Measurements from ENCODE around the gene TMEM184C.

The TMEM184C gene

DNA sequence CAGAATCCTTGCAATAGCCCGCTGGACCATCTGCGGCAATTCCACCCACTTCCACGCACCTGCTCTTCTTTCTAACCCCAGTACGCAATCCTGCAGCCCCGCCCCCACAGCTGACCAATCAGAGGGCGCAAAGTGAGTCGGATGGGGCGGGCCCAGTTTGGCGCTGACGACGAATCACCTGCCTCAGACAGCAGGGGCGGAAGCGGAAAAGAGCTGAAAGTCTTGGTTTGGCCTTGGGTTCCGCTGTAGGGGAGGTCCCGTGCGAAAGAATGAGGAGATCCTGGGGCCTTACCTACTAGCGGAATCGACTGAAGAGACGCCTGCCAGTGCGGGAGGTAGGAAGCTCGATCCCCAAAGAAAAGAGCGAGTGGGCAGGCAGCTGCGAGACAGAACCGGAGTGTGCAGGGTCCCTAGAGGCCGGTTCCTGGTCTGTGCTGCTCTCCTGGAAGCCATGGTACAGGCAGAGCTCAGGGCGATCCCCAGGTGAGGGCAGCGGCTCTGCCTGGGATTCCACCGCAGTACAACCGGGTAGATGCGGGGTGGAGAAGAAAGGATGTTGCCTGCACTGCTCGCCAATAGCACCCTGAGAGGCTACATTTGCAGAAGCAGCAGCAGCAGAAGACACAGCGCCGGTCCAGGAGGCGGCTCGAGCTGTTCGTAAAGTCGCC is at the start of gene TMEM184C:
TMEM184C (plus strand) TSS at position 225 of the 668 bp plus-strand sequence. CDS start 560 bp downstream, outside the sequence.
- DNase-seq: peak; percentile 91

DNA sequence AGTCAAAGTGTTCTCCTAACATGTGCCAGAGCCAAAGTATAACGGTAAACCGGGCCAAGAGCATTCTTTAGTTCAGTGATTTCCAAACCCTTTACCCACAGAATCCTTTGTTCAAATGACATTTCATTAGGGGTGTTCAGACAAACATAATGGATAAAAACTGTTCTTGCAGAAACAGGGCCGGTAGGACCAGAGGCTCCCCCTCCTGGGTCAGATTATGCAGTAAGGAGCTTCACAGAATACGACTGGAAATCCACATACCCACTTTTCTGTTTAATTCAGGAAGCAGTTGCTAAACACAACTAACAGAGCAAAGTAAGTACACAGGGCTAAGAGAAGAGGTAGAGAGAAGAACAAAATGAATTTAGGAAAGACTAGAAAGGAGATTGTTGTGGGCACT is 46.6 kb upstream of the TMEM184C start:
- DNase-seq: no peak

DNA sequence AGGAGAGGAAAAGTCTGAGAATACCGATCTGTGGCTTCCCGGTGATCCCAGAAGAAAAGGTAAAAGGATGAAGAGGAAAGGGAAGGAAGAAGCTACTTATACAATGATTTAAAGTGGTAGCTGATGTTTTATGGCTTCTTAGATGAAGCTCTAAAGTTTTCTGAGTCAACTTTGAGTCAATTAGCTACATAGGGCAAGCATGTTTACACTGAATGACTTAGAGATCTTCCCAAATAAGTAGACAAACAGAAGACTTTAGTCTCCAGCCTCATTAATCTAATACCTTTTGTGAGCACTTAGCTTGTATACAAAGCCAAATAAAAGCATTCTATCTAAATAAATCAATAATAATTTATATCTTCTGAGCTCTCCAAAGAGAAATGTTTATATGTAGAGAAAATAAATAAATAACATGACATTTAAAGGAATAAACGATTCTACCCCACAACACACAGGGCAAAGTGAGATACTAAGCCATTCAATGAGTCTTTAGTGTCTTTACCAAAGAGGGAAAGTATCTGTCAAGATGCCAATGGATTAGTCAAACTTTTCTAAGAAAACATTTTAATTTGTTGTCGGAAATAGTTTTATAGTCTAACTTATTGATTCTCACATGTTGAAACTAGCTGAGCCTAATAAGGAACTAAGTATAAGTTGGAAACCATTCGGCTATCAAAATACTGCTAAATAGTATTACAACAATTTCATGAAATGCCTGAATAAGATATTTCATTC is 46.0 kb upstream of the TMEM184C start:
- DNase-seq: no peak

DNA sequence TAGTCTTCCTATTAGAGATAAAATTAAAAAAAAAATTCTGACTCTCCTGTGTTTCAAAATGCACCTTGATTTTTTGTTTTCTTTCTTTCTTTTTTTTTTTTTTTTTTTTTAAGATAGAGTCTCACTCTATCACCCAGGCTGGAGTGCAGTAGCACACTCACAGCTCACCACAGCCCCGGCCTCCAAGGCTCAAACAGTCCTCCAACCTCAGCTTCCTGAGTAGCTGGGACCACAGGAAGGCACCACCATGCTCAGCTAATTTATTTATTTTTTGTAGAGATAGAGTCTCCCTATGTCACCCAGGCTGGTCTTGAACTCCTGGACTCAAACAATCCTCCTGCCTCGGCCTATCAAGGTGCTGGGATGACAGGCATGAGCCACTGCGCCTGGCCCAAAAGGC is 41.1 kb upstream of the TMEM184C start:
- DNase-seq: no peak

DNA sequence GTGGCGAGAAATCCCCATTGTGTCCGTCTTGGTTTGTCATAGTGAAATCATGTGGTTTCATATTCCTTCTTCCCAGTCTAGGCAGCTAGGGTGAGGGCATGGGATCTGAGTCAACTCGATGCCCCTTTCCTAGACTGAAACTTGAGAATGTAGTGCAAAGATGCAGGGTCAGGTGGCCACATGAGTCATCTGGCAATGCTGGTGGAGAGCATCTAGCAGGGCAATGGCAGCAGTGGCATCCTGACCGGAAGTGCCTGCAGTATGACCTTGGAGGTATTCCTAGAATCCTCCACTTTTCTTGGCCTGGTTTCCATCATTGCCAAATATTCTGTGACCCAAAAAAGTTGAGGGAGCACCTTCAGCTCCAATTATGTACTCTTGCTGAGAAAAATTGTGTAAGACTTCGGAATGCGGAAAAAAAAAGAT is 39.1 kb upstream of the TMEM184C start:
- DNase-seq: no peak

DNA sequence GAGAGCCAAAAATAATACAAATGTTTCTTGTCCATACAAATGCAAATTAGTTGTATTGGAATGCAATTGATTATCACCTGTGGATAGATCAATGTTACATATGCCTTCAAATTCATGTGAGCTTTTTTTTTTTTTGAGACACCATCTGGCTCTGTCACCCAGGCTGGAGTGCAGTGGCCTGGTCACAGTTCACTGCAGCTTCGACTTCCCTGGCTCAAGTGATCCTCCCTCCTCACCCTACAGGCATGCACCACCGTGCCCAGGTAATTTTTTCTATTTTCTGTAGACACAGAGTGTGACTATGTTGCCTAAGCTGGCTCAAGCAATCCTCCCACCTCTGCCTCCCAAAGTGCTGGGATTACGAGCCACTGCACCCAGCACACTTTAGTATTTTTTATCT is 38.6 kb upstream of the TMEM184C start:
- no peak for DNase-seq

DNA sequence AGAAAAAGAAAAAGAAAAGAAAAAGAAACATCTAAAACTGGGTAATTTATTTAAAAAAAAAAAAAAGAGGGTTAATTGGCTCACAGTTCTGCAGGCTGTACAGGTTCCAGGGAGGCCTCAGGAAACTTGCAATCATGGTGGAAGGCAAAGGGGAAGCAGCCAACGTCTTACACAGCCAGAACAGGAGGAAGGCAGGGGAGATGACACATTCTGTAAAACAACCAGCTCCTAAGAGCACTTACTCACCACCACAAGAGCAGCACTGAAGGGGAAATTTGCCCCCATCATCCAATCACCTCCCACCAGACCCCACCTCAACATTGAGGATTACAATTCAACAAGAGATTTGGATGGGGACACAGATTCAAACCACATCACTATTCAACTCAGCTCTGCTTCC is 36.8 kb upstream of the TMEM184C start:
- no peak for DNase-seq

DNA sequence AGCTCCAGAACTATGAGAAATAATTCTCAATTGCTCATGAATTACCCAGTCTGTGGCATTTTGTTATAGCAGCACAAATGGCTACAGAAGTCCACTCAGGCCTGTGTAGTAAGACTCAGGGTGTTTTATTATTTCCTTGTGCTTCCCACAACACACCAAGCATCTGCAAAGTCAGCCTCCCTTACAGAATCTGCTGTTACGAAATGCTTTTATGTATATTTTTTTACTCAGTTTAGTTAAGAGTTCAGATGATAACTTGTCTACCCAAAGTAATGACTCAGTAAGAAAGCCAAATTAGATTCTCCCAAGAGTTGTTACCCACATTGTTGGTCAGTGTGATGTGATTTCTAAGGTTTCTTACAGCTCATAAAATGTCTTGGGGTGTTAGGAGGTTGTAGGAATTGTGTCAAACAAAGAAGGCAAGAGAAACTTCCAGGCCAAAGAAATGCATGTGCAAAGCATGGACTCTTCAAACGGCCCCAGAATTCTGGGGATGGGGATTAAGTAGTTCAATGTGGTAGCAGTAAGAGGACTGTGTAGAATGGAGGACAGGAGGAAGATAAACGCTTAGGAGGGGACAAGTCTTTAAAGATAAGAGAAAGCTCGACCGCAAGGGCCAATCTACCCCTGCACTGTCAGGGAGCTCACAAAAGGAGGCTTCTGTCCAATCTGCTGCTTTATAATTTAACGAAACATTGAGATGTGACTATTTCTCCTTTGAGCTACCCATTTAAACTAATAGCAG is 35.4 kb upstream of the TMEM184C start:
- peak; percentile 21 for DNase-seq

DNA sequence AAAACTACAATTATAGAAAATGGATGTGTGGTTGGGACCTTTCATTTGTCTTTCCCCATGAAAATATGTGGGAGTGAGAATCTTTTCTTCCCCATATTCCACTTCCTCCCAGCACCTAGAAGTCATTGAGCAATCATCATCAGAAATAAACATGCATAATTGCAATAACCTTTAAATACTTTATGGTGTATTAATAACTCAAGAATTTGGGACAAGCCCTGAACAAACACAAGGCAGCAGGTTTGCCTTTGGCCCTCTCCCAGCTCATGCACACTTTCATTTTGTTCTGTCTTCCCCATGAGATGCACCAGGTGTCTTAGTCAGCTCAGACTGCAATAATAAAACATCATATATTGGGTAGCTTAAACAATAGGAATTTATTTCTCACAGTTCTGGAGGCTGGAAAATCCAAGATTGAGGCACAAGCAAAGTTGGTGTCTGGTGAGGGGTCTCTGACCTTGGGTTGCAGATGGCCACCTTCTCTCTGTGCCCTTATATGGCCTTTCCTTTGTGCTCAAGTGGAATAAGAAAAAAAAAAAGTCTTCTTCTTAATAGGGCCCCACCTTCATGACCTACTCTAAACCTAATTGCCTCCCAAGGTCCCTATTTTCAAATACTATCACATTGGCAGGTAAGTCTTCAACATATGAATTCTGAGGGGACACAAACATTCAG is 34.7 kb upstream of the TMEM184C start:
- DNase-seq: no peak

DNA sequence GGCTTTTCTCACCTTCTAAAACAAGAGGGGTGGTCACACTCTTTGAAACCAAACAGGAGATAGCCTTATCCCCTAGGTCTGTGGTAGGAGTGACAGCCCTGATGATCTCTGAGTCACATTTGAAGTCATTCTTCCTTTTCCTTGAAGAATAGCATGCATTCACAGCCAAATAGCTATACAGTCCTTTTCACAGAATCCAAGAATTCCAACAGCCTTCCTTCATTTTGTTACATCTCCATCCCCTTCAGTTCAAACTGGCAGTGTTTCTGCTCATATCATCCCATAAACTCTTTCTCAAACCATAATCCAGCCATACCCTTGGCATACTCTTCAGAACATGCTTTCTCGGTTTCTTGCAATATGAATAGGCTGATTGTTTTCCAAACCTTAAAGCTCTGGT is 33.3 kb upstream of the TMEM184C start:
- no peak for DNase-seq

DNA sequence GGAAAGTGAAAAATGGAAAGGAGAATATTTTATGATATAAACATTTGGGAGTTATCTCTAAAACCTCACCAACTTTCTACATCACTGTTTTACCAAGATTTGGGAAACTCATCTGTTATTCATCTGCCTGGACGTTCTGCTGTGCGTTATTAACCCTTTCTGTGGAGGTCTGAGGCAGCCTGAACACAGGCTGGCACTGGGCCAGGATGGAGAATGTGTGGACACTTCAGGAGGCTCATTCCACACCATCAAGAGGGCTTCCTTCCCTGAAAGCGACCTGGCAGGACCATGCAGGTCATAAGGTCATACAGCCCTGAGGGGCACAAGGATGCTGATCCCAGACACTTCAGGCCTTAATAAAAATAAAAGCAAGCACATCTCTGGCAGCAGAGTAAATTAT is 31.2 kb upstream of the TMEM184C start:
- no peak for DNase-seq

DNA sequence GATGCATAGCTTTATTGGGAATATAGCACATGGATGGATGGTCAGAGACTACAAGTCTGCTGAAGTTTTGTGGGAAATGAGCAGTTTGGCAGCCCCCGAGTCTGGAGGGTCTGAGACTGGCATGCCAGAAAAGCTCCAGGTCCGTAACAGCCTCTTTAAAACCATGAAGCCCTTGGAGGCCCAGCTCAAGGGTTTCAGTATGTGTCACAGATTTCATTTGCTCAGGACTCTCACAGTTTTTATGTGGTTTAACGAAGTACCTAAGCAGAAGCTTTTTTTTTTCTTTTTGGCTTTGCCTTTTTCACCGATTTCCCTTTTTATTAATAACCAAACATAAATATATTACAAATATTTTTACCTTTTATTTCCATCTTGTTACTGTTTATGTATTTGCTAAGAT is 30.6 kb upstream of the TMEM184C start:
- no peak for DNase-seq

DNA sequence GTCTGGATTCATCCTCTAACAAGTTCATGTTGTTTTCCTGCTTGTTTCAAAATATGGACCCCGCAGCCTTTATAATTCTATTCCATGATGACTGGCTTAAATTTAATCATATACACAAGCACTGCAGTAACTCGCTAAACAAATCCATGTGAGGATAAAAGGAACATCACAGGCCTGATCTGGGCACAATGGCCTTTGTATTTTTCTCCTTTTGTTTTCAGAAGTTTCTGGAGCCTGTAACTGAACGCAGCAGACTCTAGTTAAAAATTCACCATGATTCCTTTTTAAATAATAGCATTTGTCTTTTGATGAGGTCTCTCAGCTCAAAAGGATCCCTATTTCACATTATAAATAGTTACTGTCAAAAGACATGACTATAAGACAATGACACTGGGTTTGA is 30.2 kb upstream of the TMEM184C start:
- DNase-seq: no peak

DNA sequence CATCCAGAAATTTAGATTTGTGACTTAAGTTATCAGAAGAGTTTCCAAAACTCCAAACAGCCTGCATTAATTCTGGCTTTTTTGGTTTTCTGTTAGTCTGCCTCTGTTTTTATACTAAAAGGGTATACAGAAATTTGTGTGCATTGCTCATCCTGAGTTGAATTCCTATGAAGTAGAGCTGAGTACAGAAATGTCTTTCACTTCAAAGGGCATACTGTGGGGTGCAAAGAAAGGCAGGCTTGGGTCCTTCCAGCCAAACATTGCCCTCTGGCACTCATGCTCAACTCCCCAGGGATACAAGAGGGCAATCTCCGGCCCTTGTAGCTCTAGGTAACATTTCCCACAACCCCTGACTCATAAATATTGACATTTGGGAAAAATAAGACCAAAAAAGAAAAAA is 27.6 kb upstream of the TMEM184C start:
- no peak for DNase-seq

DNA sequence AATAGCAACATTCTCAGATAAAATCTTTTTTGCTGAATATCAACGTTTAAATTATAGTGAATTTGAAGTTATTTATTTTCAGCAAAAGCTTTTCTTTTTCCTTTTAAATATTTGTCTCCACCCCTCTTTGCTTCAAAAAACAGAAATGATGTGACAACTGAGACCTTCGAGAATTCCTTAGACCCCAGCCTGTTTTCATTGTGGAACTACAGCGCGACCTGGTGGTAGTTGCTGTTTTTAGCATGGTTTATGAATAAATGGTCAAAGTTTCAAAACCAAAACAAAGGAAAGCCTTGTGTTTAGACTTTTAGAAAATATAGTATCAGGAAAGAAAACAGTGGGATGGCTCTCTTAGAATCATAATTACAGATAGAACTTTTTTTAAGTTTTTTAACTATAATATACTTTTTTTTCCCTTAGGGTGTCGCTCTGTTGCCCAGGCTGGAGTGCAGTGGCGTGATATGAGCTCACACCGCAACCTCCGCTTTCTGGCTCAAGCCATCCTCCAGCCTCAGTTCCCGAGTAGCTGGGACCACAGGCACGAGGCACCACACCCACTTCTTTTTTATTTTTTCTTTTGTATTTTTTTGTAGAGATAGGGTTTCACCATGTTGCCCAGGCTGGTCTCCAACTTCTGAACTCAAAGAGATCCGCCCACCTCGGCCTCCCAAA is 26.8 kb upstream of the TMEM184C start:
- DNase-seq: no peak

DNA sequence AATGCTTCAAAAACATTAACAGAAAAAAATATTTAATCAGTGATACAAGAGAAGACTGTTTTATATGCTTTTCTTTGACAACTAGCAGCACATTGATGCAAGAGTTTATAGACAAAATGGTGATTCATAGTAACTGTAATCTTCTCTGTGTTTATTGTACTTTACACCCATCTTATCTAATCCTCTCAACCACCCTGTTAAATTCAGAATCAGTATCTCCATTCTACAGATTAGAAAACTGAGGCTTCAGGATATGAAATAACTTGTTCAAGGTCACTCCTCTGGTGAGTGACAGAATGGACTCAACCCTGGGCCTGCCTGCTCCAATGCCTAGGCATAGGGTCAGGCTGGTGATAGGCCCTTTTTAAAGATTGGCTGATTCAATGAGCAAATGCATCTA is 26.1 kb upstream of the TMEM184C start:
- DNase-seq: no peak

DNA sequence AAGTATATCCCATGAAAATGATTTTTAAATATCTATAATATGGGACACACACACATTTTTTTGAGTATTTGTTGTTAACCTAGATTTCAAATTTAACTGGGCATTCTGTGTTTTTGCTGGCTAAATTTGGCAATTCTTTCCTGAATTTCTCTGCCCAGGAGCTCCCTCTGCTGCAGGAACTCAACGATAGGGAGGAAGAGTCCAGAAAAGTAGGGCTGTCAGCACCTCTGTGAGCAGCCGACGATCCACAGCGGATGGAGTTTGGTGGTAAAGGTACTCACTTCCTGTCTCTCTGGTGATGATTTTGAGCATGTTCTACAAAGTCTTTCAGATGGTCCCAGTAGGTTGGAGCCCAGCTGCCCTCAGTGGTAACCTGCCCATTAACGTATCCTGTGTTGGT is 23.1 kb upstream of the TMEM184C start:
- DNase-seq: no peak

DNA sequence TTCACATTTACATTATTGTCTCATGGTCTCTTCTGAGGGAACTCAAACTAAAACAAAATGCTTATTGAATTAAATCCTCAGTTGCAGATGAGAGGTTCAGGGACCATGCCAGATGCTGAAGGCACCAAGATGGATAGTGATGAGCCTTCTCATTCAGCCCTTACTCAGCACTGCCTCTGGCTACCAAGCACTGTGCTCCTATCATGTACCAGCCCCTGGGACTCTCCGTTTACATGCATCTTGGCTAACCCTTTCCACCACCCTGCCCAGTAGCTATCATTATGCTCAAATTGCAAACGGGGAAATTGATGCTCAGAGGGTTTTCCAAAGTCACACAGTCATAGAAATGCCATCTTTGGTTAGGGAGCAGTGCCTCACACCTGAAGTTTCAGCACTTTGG is 22.6 kb upstream of the TMEM184C start:
- no peak for DNase-seq

DNA sequence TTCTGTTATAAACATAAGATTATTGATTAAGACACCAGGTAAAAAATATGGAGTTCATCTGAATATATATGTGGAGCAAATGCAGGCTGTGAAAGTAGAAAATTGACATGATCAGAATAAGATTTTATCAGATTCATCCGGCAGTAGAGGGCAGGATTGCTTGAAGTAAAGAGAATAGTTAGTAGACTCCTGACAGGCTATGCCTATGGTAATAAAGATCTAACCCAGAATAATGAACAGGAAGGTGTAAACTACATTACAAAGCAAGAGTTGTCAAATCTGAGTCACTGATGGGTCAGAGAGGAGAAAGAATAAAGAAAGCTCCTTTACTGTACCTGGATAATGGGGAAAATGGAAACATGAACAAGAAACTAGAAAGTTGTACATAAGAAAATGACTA is 20.8 kb upstream of the TMEM184C start:
- no peak for DNase-seq

DNA sequence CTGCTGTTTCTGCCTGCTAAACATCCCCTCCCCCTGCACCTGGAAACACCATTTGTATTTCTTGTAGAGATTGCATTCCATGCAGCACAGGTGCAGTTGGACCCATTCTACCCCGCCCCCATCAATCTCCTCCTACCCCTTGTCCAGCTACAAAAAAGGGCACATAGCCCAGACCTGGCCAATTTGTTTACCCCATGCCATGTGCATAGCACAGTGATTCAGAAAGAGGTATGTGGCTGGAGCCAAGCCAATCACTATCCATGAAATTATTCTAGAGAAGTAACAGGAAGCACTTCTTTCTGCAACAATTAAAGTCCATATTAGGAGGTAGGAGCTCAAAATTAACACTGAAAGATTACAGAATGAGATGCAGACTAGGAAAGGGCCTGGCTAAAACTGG is 20.2 kb upstream of the TMEM184C start:
- no peak for DNase-seq

DNA sequence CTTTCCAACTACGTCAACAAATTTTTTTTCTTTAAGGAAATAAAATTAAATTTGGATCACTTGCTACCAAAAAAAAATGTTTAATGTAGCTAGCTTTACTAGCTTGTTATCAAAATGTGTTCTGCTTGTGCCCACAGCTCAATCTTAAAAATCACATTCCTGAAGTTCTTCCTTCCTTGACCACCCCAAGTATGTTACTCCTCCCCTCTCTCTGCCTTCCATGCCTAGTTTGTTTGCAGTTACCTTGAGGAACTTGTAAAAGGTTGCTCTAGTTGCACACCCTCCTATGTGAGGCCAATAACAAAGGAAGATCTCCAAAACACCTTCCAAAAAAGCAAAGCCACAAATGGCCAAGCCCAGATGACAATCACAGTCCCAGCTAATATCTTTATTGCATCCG is 19.6 kb upstream of the TMEM184C start:
- DNase-seq: no peak

DNA sequence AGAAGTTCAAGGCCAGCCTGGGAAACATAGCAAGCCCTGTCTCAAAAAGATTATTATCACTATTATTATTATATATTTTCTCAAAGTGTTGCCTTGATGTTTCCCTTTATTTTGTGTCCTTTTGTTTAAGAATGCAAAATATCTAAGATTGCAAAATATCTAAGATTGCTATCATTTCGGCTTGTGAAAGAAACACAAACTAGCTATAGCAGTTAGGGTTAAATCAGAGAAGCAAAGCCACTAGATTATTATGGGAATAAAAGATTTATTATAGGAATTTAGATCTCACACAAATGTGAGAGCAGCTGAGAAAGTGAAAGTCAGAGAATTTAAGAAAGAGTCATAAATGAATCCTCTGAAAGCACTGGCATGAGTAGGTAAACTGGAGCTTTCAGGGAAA is 18.0 kb upstream of the TMEM184C start:
- DNase-seq: no peak

DNA sequence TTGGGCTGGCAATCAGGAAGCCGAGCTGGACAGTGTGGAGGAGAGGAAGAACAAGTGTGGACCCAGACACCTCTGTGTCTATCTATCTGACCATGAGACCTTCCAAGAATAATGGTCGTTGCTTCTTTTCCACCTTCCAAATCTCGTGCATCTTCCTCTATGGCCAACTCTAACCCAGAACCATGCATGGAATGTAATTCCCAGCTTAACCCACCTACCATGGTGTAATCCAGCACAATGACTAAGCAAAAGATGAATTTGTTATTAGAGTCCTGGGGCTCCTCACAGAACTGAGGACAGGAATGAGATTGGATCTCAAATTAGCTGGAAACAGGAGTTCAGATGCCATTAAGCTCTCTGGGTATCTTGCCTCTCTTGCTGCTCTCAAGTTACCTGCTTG is 17.4 kb upstream of the TMEM184C start:
- no peak for DNase-seq

Data from GF-D8 (cell line).